H1 (cell line): Measurements from ENCODE around the gene ENDOV. TPM values are rescaled to one million over a fixed set of nuclear protein-coding genes. Genes with fewer than 3 reads are reported as not detected.

Source experiments
- CTCF ChIA-PET: fragments of 300-600 bp; sonication (Branson Sonifier 250); formaldehyde crosslinking; loops from one replicate; lab custom pipeline; 2021; ENCODE audit not compliant: partially characterized antibody; lab: Charles Lee
- POLR2A ChIA-PET: fragments of 300-600 bp; sonication (Branson Sonifier 250); formaldehyde crosslinking; loops from one replicate; lab custom pipeline; 2021; ENCODE audit warnings: inconsistent platforms; ENCODE audit not compliant: partially characterized antibody; lab: Charles Lee
- DNase-seq, 2 experiments: peaks; one replicate each; pipeline versions ENCODE4 v3.0.0 to v3.0.0-alpha.2; 2010 to 2022; ENCODE audit warnings: low spot score in 2 of 2, low read depth in 1 of 2, mixed read lengths in 1 of 2
- FAIRE-seq: peaks from 2 replicates; lab custom pipeline; 2011; peaks lifted over from hg19 to GRCh38; lab: Jason Lieb, UNC
- H2AFZ ChIP-seq: 2 replicates; pipeline ENCODE4 v1.8.1; 2012; ENCODE audit warnings: low read length, inconsistent platforms
- H2AK5ac ChIP-seq: 2 replicates; pipeline ENCODE4 v1.6.1; 2013; ENCODE audit warnings: low read depth, low read length
- H2BK120ac ChIP-seq: replicated peaks from 2 replicates; pipeline ENCODE3; 2013; ENCODE audit warnings: low read depth, low read length, inconsistent platforms
- H2BK12ac ChIP-seq: 2 replicates; pipeline ENCODE4 v1.6.1; 2013; ENCODE audit warnings: low read depth, low read length
- H2BK15ac ChIP-seq: 2 replicates; pipeline ENCODE4 v1.6.1; 2013; ENCODE audit warnings: low read length
- H2BK20ac ChIP-seq: 2 replicates; pipeline ENCODE4 v1.6.1; 2013; ENCODE audit warnings: low read length
- H2BK5ac ChIP-seq: 2 replicates; pipeline ENCODE4 v1.6.1; 2013; ENCODE audit warnings: low read depth, low read length
- H3K14ac ChIP-seq: 2 replicates; pipeline ENCODE4 v1.6.1; 2013; ENCODE audit warnings: inconsistent platforms; ENCODE audit not compliant: insufficient read length
- H3K18ac ChIP-seq: 2 replicates; pipeline ENCODE4 v1.6.1; 2013; ENCODE audit warnings: low read length; ENCODE audit errors: extremely low read depth
- H3K23ac ChIP-seq: 2 replicates; pipeline ENCODE4 v1.6.1; 2013; ENCODE audit warnings: inconsistent platforms; ENCODE audit not compliant: insufficient read length
- H3K23me2 ChIP-seq: 2 replicates; pipeline ENCODE4 v1.6.1; 2013; ENCODE audit warnings: low read depth, low read length
- H3K27ac ChIP-seq: 2 replicates; pipeline ENCODE4 v1.6.1; 2011; ENCODE audit warnings: low read depth, low read length, inconsistent platforms
- H3K27me3 ChIP-seq, 4 experiments: replicated peaks in 1 of 4; 1 replicate in 1 of 4; 2 replicates in 3 of 4; pipeline versions ENCODE4 v1.6.1 to v1.8.1; 2011 to 2013; ENCODE audit warnings: low read length in 3 of 4, mild to moderate bottlenecking in 3 of 4, inconsistent platforms in 2 of 4, mixed read lengths in 2 of 4, moderate library complexity in 1 of 4; ENCODE audit not compliant: control insufficient read depth in 3 of 4, insufficient read depth in 3 of 4; ENCODE audit errors: extremely low read depth in 1 of 4
- H3K36me3 ChIP-seq, 4 experiments: 2 replicates each; pipeline versions ENCODE4 v1.6.1 to v1.8.1; 2011 to 2013; ENCODE audit warnings: mild to moderate bottlenecking in 4 of 4, low read length in 3 of 4, moderate library complexity in 2 of 4, control low read depth in 1 of 4, inconsistent platforms in 1 of 4; ENCODE audit not compliant: insufficient read depth in 4 of 4, control insufficient read depth in 2 of 4
- H3K4ac ChIP-seq: replicated peaks from 2 replicates; pipeline ENCODE3; 2013; ENCODE audit warnings: low read length, low read depth, mixed read lengths, inconsistent platforms; ENCODE audit not compliant: insufficient read length
- H3K4me1 ChIP-seq, 4 experiments: replicated peaks in 1 of 4; 1 replicate in 1 of 4; 2 replicates in 3 of 4; pipeline versions ENCODE4 v1.6.1 to v1.8.1; 2011 to 2013; ENCODE audit warnings: low read length in 3 of 4, inconsistent platforms in 2 of 4, mixed read lengths in 1 of 4; ENCODE audit not compliant: insufficient read depth in 4 of 4, control insufficient read depth in 3 of 4
- H3K4me2 ChIP-seq, 2 experiments: 2 replicates each; pipeline versions ENCODE4 v1.6.1 to v1.8.1; 2011 to 2013; ENCODE audit warnings: low read depth in 2 of 2, low read length in 2 of 2, control low read depth in 1 of 2, inconsistent platforms in 1 of 2, mild to moderate bottlenecking in 1 of 2; ENCODE audit not compliant: insufficient read depth in 1 of 2
- H3K4me3 ChIP-seq, 4 experiments: fragments of 200-600, 300-600 bp in 1 of 4; sonication (generic), shearing (Covaris generic), sonication (Bioruptor Twin) in 1 of 4; 2 replicates each; pipeline versions ENCODE4 v1.5.1 to v1.8.1; 2011 to 2016; ENCODE audit warnings: low read length in 4 of 4, low read depth in 3 of 4, control low read depth in 2 of 4, inconsistent platforms in 2 of 4, mild to moderate bottlenecking in 2 of 4, mixed read lengths in 1 of 4, moderate library complexity in 1 of 4; ENCODE audit not compliant: insufficient read depth in 2 of 4; ENCODE audit errors: extremely low read depth in 1 of 4
- H3K56ac ChIP-seq: replicated peaks from 2 replicates; pipeline ENCODE3; 2013; ENCODE audit warnings: low read depth, mild to moderate bottlenecking, mixed read lengths, low read length, inconsistent platforms; ENCODE audit not compliant: insufficient read length
- H3K79me1 ChIP-seq: 2 replicates; pipeline ENCODE4 v1.6.1; 2013; ENCODE audit warnings: low read depth, low read length, control low read depth
- H3K79me2 ChIP-seq, 2 experiments: 2 replicates each; pipeline versions ENCODE4 v1.6.1 to v1.8.1; 2012 to 2013; ENCODE audit warnings: low read length in 2 of 2, mild to moderate bottlenecking in 2 of 2, inconsistent platforms in 1 of 2; ENCODE audit not compliant: insufficient read depth in 2 of 2, control insufficient read depth in 1 of 2
- H3K9ac ChIP-seq, 4 experiments: replicated peaks in 1 of 4; 1 replicate in 1 of 4; 2 replicates in 3 of 4; pipeline versions ENCODE4 v1.6.1 to v1.8.1; 2011 to 2013; ENCODE audit warnings: low read depth in 3 of 4, low read length in 3 of 4, control low read depth in 2 of 4, mild to moderate bottlenecking in 2 of 4, moderate library complexity in 2 of 4, inconsistent platforms in 1 of 4; ENCODE audit errors: extremely low read depth in 1 of 4
- H3K9me3 ChIP-seq, 2 experiments: 2 replicates each; pipeline versions ENCODE4 v1.6.1 to v1.8.1; 2012 to 2013; ENCODE audit warnings: mild to moderate bottlenecking in 2 of 2, moderate library complexity in 2 of 2, control low read depth in 1 of 2, inconsistent platforms in 1 of 2, low read depth in 1 of 2, low read length in 1 of 2, mixed read lengths in 1 of 2; ENCODE audit not compliant: insufficient read depth in 2 of 2
- H4K20me1 ChIP-seq, 2 experiments: replicated peaks in 1 of 2; 2 replicates each; pipeline versions ENCODE3 to v1.8.1; 2011 to 2013; ENCODE audit warnings: inconsistent platforms in 2 of 2, low read length in 2 of 2, mild to moderate bottlenecking in 1 of 2; ENCODE audit not compliant: insufficient read depth in 2 of 2, control insufficient read depth in 1 of 2
- H4K5ac ChIP-seq: 2 replicates; pipeline ENCODE4 v1.6.1; 2013; ENCODE audit warnings: low read length, low read depth, mixed read lengths, inconsistent platforms; ENCODE audit not compliant: insufficient read length
- H4K8ac ChIP-seq: 2 replicates; pipeline ENCODE4 v1.8.0; 2013; ENCODE audit warnings: mild to moderate bottlenecking, moderate library complexity, low read length, inconsistent platforms; ENCODE audit not compliant: insufficient read depth; ENCODE audit errors: extremely low read depth
- H4K91ac ChIP-seq: replicated peaks from 2 replicates; pipeline ENCODE3; 2013; ENCODE audit warnings: low read length, mixed read lengths, inconsistent platforms; ENCODE audit not compliant: insufficient read length
- CHD2 ChIP-seq: IDR thresholded peaks from 2 replicates; pipeline ENCODE4 v1.6.1; 2012; ENCODE audit warnings: low read length, improper control_type of control experiment
- CTBP2 ChIP-seq: IDR thresholded peaks from 2 replicates; pipeline ENCODE4 v1.7.0; 2011; ENCODE audit warnings: borderline replicate concordance, mild to moderate bottlenecking, moderate library complexity, mixed read lengths, low read length; ENCODE audit not compliant: insufficient read depth, insufficient read length
- EP300 ChIP-seq, 2 experiments: IDR thresholded peaks; 1 replicate in 1 of 2; 2 replicates in 1 of 2; pipeline ENCODE4 v1.6.1; 2011 to 2012; ENCODE audit warnings: low read depth in 2 of 2, low read length in 2 of 2, mild to moderate bottlenecking in 2 of 2, borderline replicate concordance in 1 of 2, inconsistent platforms in 1 of 2, moderate library complexity in 1 of 2
- KDM1A ChIP-seq: fragments of 200-600, 300-600 bp; sonication (generic); IDR thresholded peaks from 2 replicates; pipeline ENCODE4 v1.7.1; 2016; ENCODE audit warnings: mild to moderate bottlenecking, low read length, borderline replicate concordance
- MAFK ChIP-seq: IDR thresholded peaks from 2 replicates; pipeline ENCODE4 v1.6.1; 2012; ENCODE audit warnings: low read depth, mild to moderate bottlenecking, improper control_type of control experiment, low read length
- MAX ChIP-seq: IDR thresholded peaks from 2 replicates; pipeline ENCODE4 v1.6.1; 2012; ENCODE audit warnings: inconsistent platforms
- RBBP5 ChIP-seq: IDR thresholded peaks from 2 replicates; pipeline ENCODE4 v1.7.1; 2012; ENCODE audit warnings: low read depth, mild to moderate bottlenecking, inconsistent platforms, low read length, moderate library complexity, borderline replicate concordance
- RFX5 ChIP-seq: IDR thresholded peaks from 2 replicates; pipeline ENCODE4 v1.6.1; 2011; ENCODE audit warnings: low read depth, low read length, improper control_type of control experiment, borderline replicate concordance
- RNF2 ChIP-seq: fragments of 200-900, 300-1000 bp; sonication (generic); IDR thresholded peaks from 2 replicates; pipeline ENCODE4 v1.7.1; 2016; ENCODE audit warnings: borderline replicate concordance, low read depth, mild to moderate bottlenecking, antibody characterized with exemption, low read length; ENCODE audit not compliant: poor library complexity, severe bottlenecking; ENCODE audit errors: missing control alignments
- SIRT6 ChIP-seq: IDR thresholded peaks from one replicate; pipeline ENCODE4 v1.7.1; 2012; ENCODE audit warnings: low read length, inconsistent platforms
- WGBS, 2 experiments: shearing (Covaris generic) in 1 of 2; methylation state at CpG; one replicate each; pipeline versions ENCODE4 v1.1.6 to v1.1.7; 2013 to 2015; ENCODE audit warnings: low lambda C conversion rate in 2 of 2, mixed read lengths in 2 of 2, inconsistent platforms in 1 of 2, low coverage in 1 of 2, missing lambda C conversion rate in 1 of 2; ENCODE audit not compliant: insufficient replicate concordance in 2 of 2, insufficient coverage in 1 of 2, insufficient read length in 1 of 2; ENCODE audit errors: extremely low coverage in 1 of 2, missing lambda C conversion rate in 1 of 2; 5-methylcytosine and 5-hydroxymethylcytosine counted together
- polyA plus RNA-seq, 7 experiments: library from polyadenylated mRNA; depleted of rRNA in 3 of 7; stranded (reverse) in 5 of 7; unstranded in 2 of 7; fragments of >200 nt in 5 of 7; fragments of 200-250 nt in 2 of 7; gene quantifications; 1 replicate in 5 of 7; 2 replicates in 1 of 7; 4 replicates in 1 of 7; pipeline versions ENCODE4 v1.2.1 to v1.2.3, GENCODE V29; 2011 to 2013; ENCODE audit warnings: missing spikeins in 2 of 7, mixed read lengths in 2 of 7
- total RNA-seq: library from RNA; stranded (reverse); fragmentation: NEBNext Ultra II Directional; extraction: Animal tissue kit (Norgen Biotek cat#: 25700); gene quantifications from 2 replicates; pipeline ENCODE4 v1.2.1, GENCODE V29; 2021

Gene ENDOV
- total and polyA plus RNA-seq, 2 of the 8 experiments (the other 6 are each of a cell fraction or from before 2014, with no cell fraction given) = 10.6 to 13.3 TPM

- H4K20me1 ChIP-seq = peaks cover 3 to 24% of the 10 kb centered on the region in 2 experiments
- no peak overlapping the region for H3K4me2 ChIP-seq
- H3K23ac ChIP-seq = no peak overlapping the region
- no peak overlapping the region for H2BK120ac ChIP-seq
- H3K36me3 ChIP-seq = peaks cover 0 to 7% (median 0%) of the 10 kb centered on the region in 4 experiments; a peak in 1 of 8 replicates
- WGBS, 2 experiments = 92% methylated on average over 12 of the region's 12 CpGs; no CpG with 5 or more reads in 1 of the 2 experiments
- H4K5ac ChIP-seq = no peak overlapping the region
- no peak for FAIRE-seq
- peaks cover 6% of the 10 kb centered on the region; the same call in 1 of the 2 replicates for H3K23me2 ChIP-seq
- no peaks in the 10 kb centered on the region for H3K79me1 ChIP-seq
- peaks cover 50 to 77% (median 68%) of the 10 kb centered on the region in 4 experiments for H3K27me3 ChIP-seq
- no peak overlapping the region for H3K4ac ChIP-seq
- ChIA-PET CTCF (interaction anchor here (0.8 to 4.5 kb wide), 10 partner anchors 12 to 426 kb away, joined by 3 to 22 read pairs (median 4); no protein-coding TSS in a partner anchor), POLR2A (interaction anchor here (0.9 to 1.7 kb wide), 3 partner anchors 9 to 47 kb away, joined by 3 to 12 read pairs (median 4); no protein-coding TSS in a partner anchor)
- H3K79me2 ChIP-seq = no peaks in the 10 kb centered on the region
- H2BK5ac ChIP-seq = no peak overlapping the region
- H3K56ac ChIP-seq = no peak overlapping the region
- H3K4me3 ChIP-seq = no peak overlapping the region
- no peak overlapping the region for H2BK20ac ChIP-seq
- no peak overlapping the region for H4K91ac ChIP-seq
- no peak overlapping the region for H3K14ac ChIP-seq
- no peak overlapping the region for H2BK12ac ChIP-seq
- H2AK5ac ChIP-seq = 0 out of 2 replicates have a peak overlapping the region, but pooled peaks have one; percentile 75
- no peak overlapping the region for H2BK15ac ChIP-seq
- DNase-seq = no peak
- no peak overlapping the region for H3K27ac ChIP-seq
- peaks cover 0 to 15% (median 4%) of the 10 kb centered on the region in 4 experiments; a peak in 5 of 7 replicates for H3K4me1 ChIP-seq
- H2AFZ ChIP-seq = no peak overlapping the region
- H3K9me3 ChIP-seq = no peaks in the 10 kb centered on the region
- no peak overlapping the region for H3K18ac ChIP-seq
- H4K8ac ChIP-seq = no peak overlapping the region; the same call in 1 of the 2 replicates
- H3K9ac ChIP-seq = no peak overlapping the region
- TF ChIP-seq SIRT6 (no peak), KDM1A (no peak), MAX (no peak), EP300 (IDR thresholded peaks at IDR 0.05; ENCODE audit: borderline replicate concordance in 1 of 2, low read depth in 2 of 2, low read length in 2 of 2) (no peak), CTBP2 (no peak), CHD2 (no peak), RFX5 (no peak), RNF2 (no peak), RBBP5 (no peak), MAFK (no peak)
Measured at GRCh38 chr17:80472996-80473395, 58.0 kb downstream of the ENDOV start.
